CD4-positive, alpha-beta T cell treated with Interferon gamma for 1 hour (primary cell): ENCODE results near the gene UACA.
"Not testable (repeated sequence)": the region's sequence is repeated elsewhere in the genome, so short reads cannot be mapped to it uniquely, and the experiment has no call there.

Experiments
- DNase-seq: peaks from one replicate; pipeline ENCODE4 v3.0.0-alpha.2; 2020

Gene UACA

GRCh38 chr15:70703096-70703878, 60.1 kb downstream of the UACA start:
- DNase-seq, result no peak

GRCh38 chr15:70702584-70702983, 60.8 kb downstream of the UACA start:
- no peak for DNase-seq

GRCh38 chr15:70701891-70702568, 61.3 kb downstream of the UACA start:
- no peak for DNase-seq

- no peak for DNase-seq
Measured at GRCh38 chr15:70701171-70701570, 62.2 kb downstream of the UACA start.

- DNase-seq, result no peak
Measured at GRCh38 chr15:70699890-70700289, 63.5 kb downstream of the UACA start.

GRCh38 chr15:70698836-70699390, 64.4 kb downstream of the UACA start:
- DNase-seq, result no peak

GRCh38 chr15:70698426-70698825, 64.9 kb downstream of the UACA start:
- no peak for DNase-seq

- no peak for DNase-seq
Measured at GRCh38 chr15:70690491-70691276, 72.7 kb downstream of the UACA start.

- DNase-seq, result no peak
Measured at GRCh38 chr15:70690021-70690420, 73.3 kb downstream of the UACA start.

GRCh38 chr15:70687482-70687881, 75.9 kb downstream of the UACA start:
- DNase-seq, result no peak

GRCh38 chr15:70680817-70681216, 82.5 kb downstream of the UACA start:
- DNase-seq, result no peak

- no peak for DNase-seq
Measured at GRCh38 chr15:70679919-70680231, 83.5 kb downstream of the UACA start.

GRCh38 chr15:70672081-70672480, 91.3 kb downstream of the UACA start:
- no peak for DNase-seq

GRCh38 chr15:70670680-70671079, 92.7 kb downstream of the UACA start:
- no peak for DNase-seq

GRCh38 chr15:70669966-70670658, 93.2 kb downstream of the UACA start:
- DNase-seq, result no peak

GRCh38 chr15:70669006-70669602, 94.3 kb downstream of the UACA start:
- no peak for DNase-seq

- no peak for DNase-seq
Measured at GRCh38 chr15:70665599-70665998, 97.8 kb downstream of the UACA start.

GRCh38 chr15:70664494-70664893, 98.9 kb downstream of the UACA start:
- DNase-seq, result no peak

- not testable (repeated sequence) for DNase-seq
Measured at GRCh38 chr15:70663069-70663468, 100.3 kb downstream of the UACA start.

- no peak for DNase-seq
Measured at GRCh38 chr15:70659662-70660061, 103.7 kb downstream of the UACA start.

- DNase-seq, result no peak
Measured at GRCh38 chr15:70658641-70659040, 104.7 kb downstream of the UACA start.

GRCh38 chr15:70653426-70653825, 109.9 kb downstream of the UACA start:
- DNase-seq, result no peak

- no peak for DNase-seq
Measured at GRCh38 chr15:70652341-70652740, 111.0 kb downstream of the UACA start.
